Thymus (tissue), 11 donors: ENCODE data around the gene CREB5. TPM values are rescaled to one million over a fixed set of nuclear protein-coding genes. Genes with fewer than 3 reads are reported as not detected.

Source experiments
- DNase-seq, 9 donors: peaks; one replicate each; pipeline ENCODE4 v3.0.0-alpha.2; 2013; ENCODE audit warnings: low spot score in 9 of 9, low read depth in 6 of 9, missing footprints in 1 of 9
- H3K27ac ChIP-seq, 2 donors: one replicate each; pipeline ENCODE4 v1.5.1; 2013; ENCODE audit warnings: control low read depth in 1 of 2, low read depth in 1 of 2, low read length in 1 of 2, mild to moderate bottlenecking in 1 of 2, moderate library complexity in 1 of 2
- H3K27me3 ChIP-seq, 2 donors: one replicate each; pipeline ENCODE4 v1.5.1; 2013; ENCODE audit warnings: low read length in 1 of 2; ENCODE audit not compliant: control insufficient read depth in 2 of 2, insufficient read depth in 1 of 2
- H3K36me3 ChIP-seq, 2 donors: one replicate each; pipeline ENCODE4 v1.5.1; 2013; ENCODE audit warnings: low read length in 1 of 2, mild to moderate bottlenecking in 1 of 2, moderate library complexity in 1 of 2; ENCODE audit not compliant: control insufficient read depth in 2 of 2, insufficient read depth in 2 of 2
- H3K4me1 ChIP-seq, 2 donors: one replicate each; pipeline ENCODE4 v1.5.1; 2013; ENCODE audit warnings: low read length in 2 of 2; ENCODE audit not compliant: control insufficient read depth in 2 of 2, insufficient read depth in 2 of 2
- H3K4me3 ChIP-seq, 2 donors: one replicate each; pipeline ENCODE4 v1.5.1; 2013; ENCODE audit warnings: low read length in 2 of 2, control low read depth in 1 of 2, mild to moderate bottlenecking in 1 of 2
- H3K9me3 ChIP-seq, 2 donors: one replicate each; pipeline ENCODE4 v1.5.1; 2013; ENCODE audit warnings: low read length in 1 of 2, mild to moderate bottlenecking in 1 of 2; ENCODE audit not compliant: control insufficient read depth in 2 of 2, insufficient read depth in 1 of 2
- whole genome bisulfite sequencing: extraction: QIAGEN DNeasy Blood & Tissue Kit; methylation state at CpG from one replicate; pipeline ENCODE4 v1.1.7; 2013; 5-methylcytosine and 5-hydroxymethylcytosine counted together
- polyA plus RNA-seq: library from polyadenylated mRNA; stranded (reverse); fragments of 200-250 nt; gene quantifications from one replicate; pipeline ENCODE4 v1.2.3, GENCODE V29; 2013
- total RNA-seq: library from RNA; stranded (reverse); fragments of 120-200 nt; gene quantifications from one replicate; pipeline ENCODE4 v1.2.4, GENCODE V29; 2013
- donor health status: healthy.

CREB5 gene
- total and polyA plus RNA-seq, 2 donors, result 1.1 to 5.4 TPM

DNA sequence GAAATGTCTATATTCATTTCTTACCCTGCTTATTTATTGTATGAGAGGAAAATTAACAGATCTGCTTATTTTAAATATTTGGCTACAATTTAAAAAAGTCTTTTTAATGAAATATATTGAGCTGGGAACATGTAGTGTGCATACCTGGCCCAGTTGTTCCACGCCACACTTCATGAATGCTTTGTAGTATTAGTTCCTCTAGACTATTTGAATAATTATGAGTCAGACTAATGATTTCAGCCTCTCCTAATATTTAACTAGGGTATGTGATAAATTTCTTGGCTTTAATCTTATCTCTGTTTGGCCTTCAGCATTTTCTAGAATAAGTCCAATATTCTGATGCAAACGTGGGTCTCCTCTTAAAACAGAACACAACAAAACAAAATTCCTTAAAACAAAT, 226.6 kb downstream of the CREB5 start:
- Histone ChIP-seq H3K4me1 (no peaks in the 10 kb centered on the region), H3K4me3 (no peak overlapping the region), H3K36me3 (no peaks in the 10 kb centered on the region), H3K27ac (no peak overlapping the region), H3K9me3 (no peaks in the 10 kb centered on the region), H3K27me3 (no peaks in the 10 kb centered on the region)
- no peak for DNase-seq
- WGBS, result 98% methylated on average over 2 of the region's 2 CpGs

DNA sequence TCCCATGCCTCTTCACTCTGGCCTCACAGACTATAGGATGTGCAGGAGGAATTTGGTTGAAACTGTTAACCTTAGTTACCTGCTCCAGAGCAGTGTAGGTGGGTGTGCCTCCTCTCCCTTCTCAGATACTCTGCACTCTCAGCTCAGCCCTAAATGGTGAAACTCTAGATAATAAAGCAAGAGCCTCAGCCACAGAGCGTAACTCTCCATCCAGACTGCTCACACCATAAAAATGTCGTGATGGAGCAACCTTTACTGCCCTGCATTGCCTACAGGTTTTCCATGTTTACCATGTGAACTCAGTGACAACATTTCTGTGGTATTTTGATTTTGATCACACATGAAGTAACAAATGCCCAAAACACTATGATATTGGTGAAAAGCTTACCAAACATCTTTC, 227.7 kb downstream of the CREB5 start:
- Histone ChIP-seq H3K27me3 (no peaks in the 10 kb centered on the region), H3K36me3 (no peaks in the 10 kb centered on the region), H3K4me3 (no peak overlapping the region), H3K4me1 (no peaks in the 10 kb centered on the region), H3K27ac (no peak overlapping the region), H3K9me3 (no peaks in the 10 kb centered on the region)
- 96% methylated on average over 2 of the region's 2 CpGs for WGBS
- DNase-seq, result no peak

GRCh38 chr7:28641752-28642545, 229.6 kb downstream of the CREB5 start:
- Histone ChIP-seq H3K4me1 (no peaks in the 10 kb centered on the region), H3K36me3 (no peaks in the 10 kb centered on the region), H3K27me3 (no peaks in the 10 kb centered on the region), H3K27ac (no peak overlapping the region), H3K4me3 (no peak overlapping the region), H3K9me3 (no peaks in the 10 kb centered on the region)
- WGBS, result 92% methylated on average over 11 of the region's 11 CpGs
- no peak for DNase-seq

- DNase-seq, result no peak
- Histone ChIP-seq H3K27ac (no peak overlapping the region), H3K36me3 (no peaks in the 10 kb centered on the region), H3K4me3 (no peak overlapping the region), H3K27me3 (no peaks in the 10 kb centered on the region), H3K4me1 (no peaks in the 10 kb centered on the region), H3K9me3 (no peaks in the 10 kb centered on the region)
- WGBS, result 89% methylated on average over 1 of the region's 1 CpG
Measured at GRCh38 chr7:28643188-28643569, 230.9 kb downstream of the CREB5 start.

GRCh38 chr7:28643584-28644340, 231.4 kb downstream of the CREB5 start:
- Histone ChIP-seq H3K4me1 (no peaks in the 10 kb centered on the region), H3K27me3 (no peaks in the 10 kb centered on the region), H3K27ac (no peak overlapping the region), H3K4me3 (no peak overlapping the region), H3K9me3 (no peaks in the 10 kb centered on the region), H3K36me3 (no peaks in the 10 kb centered on the region)
- DNase-seq, result no peak
- WGBS, result 89% methylated on average over 3 of the region's 3 CpGs

GRCh38 chr7:28645866-28646265, 233.5 kb downstream of the CREB5 start:
- no peaks in the 10 kb centered on the region for H3K36me3 ChIP-seq
- H3K27ac ChIP-seq, result no peak overlapping the region
- H3K27me3 ChIP-seq, result no peaks in the 10 kb centered on the region
- 91% methylated on average over 1 of the region's 1 CpG for WGBS
- no peaks in the 10 kb centered on the region for H3K4me1 ChIP-seq
- H3K9me3 ChIP-seq, result no peaks in the 10 kb centered on the region
- no peak overlapping the region for H3K4me3 ChIP-seq
- no peak for DNase-seq

DNA sequence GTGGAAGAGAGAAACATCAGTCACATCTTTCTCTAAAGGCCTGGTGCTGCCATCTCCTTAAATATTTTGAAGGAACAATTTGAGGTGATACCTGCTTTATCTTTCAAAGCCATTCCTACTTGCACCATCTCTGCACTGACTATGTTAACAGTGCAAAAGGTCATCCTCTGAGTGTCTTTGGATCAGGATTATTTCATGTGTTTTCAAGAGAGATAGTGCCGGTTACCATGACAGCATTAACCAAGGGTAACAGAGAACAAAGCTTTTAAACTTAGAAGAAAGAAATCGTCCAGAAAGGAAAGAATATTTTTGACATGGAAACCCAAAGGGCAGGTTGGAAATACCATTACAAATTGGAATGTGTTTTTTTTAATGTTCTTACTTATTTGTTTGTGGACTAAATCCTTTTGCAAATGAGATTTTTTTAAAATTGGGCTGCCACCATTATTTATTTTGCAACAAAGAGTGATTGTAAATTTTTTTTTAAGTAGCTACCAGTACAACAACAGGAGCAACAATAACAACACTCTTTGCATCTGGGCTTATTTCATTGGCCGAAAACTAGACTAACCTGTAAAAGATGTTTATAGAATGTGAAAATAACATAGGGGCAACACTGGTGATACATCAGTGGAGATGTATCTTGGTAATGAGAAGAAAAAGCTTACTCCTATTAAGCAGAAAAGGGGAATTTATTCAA, 234.2 kb downstream of the CREB5 start:
- H3K4me3 ChIP-seq, result no peak overlapping the region
- 97% methylated on average over 3 of the region's 3 CpGs for WGBS

GRCh38 chr7:28647076-28647421, 234.7 kb downstream of the CREB5 start:
- no peak for DNase-seq
- Histone ChIP-seq H3K36me3 (no peaks in the 10 kb centered on the region), H3K27ac (no peak overlapping the region), H3K4me1 (no peaks in the 10 kb centered on the region), H3K27me3 (no peaks in the 10 kb centered on the region), H3K4me3 (no peak overlapping the region), H3K9me3 (no peaks in the 10 kb centered on the region)
- WGBS, result over 99% methylated on average over 4 of the region's 4 CpGs

More for the DNA sequence above, 234.2 kb downstream of the CREB5 start:
- no peaks in the 10 kb centered on the region for H3K36me3 ChIP-seq
- no peaks in the 10 kb centered on the region for H3K4me1 ChIP-seq
- no peaks in the 10 kb centered on the region for H3K9me3 ChIP-seq
- H3K27ac ChIP-seq, result no peak overlapping the region
- no peak for DNase-seq
- no peaks in the 10 kb centered on the region for H3K27me3 ChIP-seq

- H3K4me3 ChIP-seq, result no peak overlapping the region
- no peaks in the 10 kb centered on the region for H3K27me3 ChIP-seq
- WGBS, result 68% methylated on average over 1 of the region's 1 CpG
Measured at GRCh38 chr7:28649189-28649588, 236.9 kb downstream of the CREB5 start.

More at GRCh38 chr7:28649189-28649588, 236.9 kb downstream of the CREB5 start:
- Histone ChIP-seq H3K9me3 (no peaks in the 10 kb centered on the region), H3K4me1 (no peaks in the 10 kb centered on the region), H3K36me3 (no peaks in the 10 kb centered on the region), H3K27ac (no peak overlapping the region)
- DNase-seq, result no peak
